Ovary (tissue), 9 donors: ENCODE measurements around the gene FOCAD. TPM values are rescaled to one million over a fixed set of nuclear protein-coding genes. Genes with fewer than 3 reads are reported as not detected.
"Not testable (repeated sequence)": the region's sequence is repeated elsewhere in the genome, so short reads cannot be mapped to it uniquely, and the experiment has no call there.

Experiments used
- DNase-seq, 5 donors: peaks; one replicate each; pipeline ENCODE4 v3.0.0-alpha.2; 2019 to 2020
- H3K27ac ChIP-seq, 2 donors: fragments of 200-600 bp; one replicate each; pipeline versions ENCODE4 v1.5.1 to v1.8.0; 2019 to 2022
- H3K27me3 ChIP-seq: fragments of 200-600 bp; one replicate; pipeline ENCODE4 v1.8.0; 2022
- H3K36me3 ChIP-seq: fragments of 200-600 bp; sonication (generic); one replicate; pipeline ENCODE4 v1.5.1; 2019
- H3K4me1 ChIP-seq: one replicate; pipeline ENCODE4 v1.8.1; 2013; ENCODE audit warnings: mild to moderate bottlenecking, moderate library complexity; ENCODE audit not compliant: insufficient read depth
- H3K4me3 ChIP-seq: fragments of 200-600 bp; sonication (generic); one replicate; pipeline ENCODE4 v1.5.1; 2017
- H3K9me3 ChIP-seq, 2 donors: fragments of 200-600 bp in 1 of 2; sonication (generic) in 1 of 2; one replicate each; pipeline versions ENCODE4 v1.5.1 to v1.8.1; 2013 to 2019; ENCODE audit warnings: mild to moderate bottlenecking in 1 of 2, moderate library complexity in 1 of 2
- CTCF ChIP-seq, 3 donors: fragments of 450-650 bp in 2 of 3; fragments of 200-600 bp in 1 of 3; IDR thresholded peaks; one replicate each; pipeline versions ENCODE4 v1.5.1 to v1.8.0; 2016 to 2022; ENCODE audit warnings: antibody characterized with exemption in 3 of 3, mild to moderate bottlenecking in 1 of 3
- EP300 ChIP-seq: sonication (generic); formaldehyde crosslinking; IDR thresholded peaks from one replicate; pipeline ENCODE4 v1.6.1; 2017; ENCODE audit warnings: antibody characterized with exemption
- POLR2A ChIP-seq: fragments of 450-650 bp; IDR thresholded peaks from one replicate; pipeline ENCODE4 v1.6.1; 2017; ENCODE audit warnings: antibody characterized with exemption, mild to moderate bottlenecking, moderate library complexity
- WGBS, 3 donors: extraction: QIAGEN DNeasy Blood & Tissue Kit in 1 of 3; methylation state at CpG; one replicate each; pipeline versions ENCODE4 v1.1.5 to v1.1.7; 2013 to 2017; 5-methylcytosine and 5-hydroxymethylcytosine counted together
- intact Hi-C, 4 donors: fragments of 100-400 bp; cut with DNase I; formaldehyde crosslinking; loops; one replicate each; pipeline versions ENCODE4 v1.11.0 to v1.15.1; 2022 to 2023
- polyA plus RNA-seq, 2 donors: library from polyadenylated mRNA; stranded (reverse); fragments of 200-250 nt in 1 of 2; fragments of 350-450 nt in 1 of 2; fragmentation: Illumina TruSeq in 1 of 2; extraction: RNeasy Lipid Tissue Mini Kit (QIAGEN cat#74804) in 1 of 2; gene quantifications; one replicate each; pipeline ENCODE4 v1.2.3, GENCODE V29; 2013 to 2014
- total RNA-seq, 7 donors: library from RNA; depleted of rRNA in 2 of 7; stranded (reverse); fragments of >200 nt in 2 of 7; fragmentation: NEBNext Ultra II Directional in 3 of 7; extraction: Animal tissue kit (Norgen Biotek cat#: 25700) in 3 of 7; gene quantifications; one replicate each; pipeline versions ENCODE4 v1.1.0 to v1.2.4, GENCODE V29; 2016 to 2023
- donor health status: DM: no; HTN: no; CAD: no; lungs with moderate emphysema.
- donor health status: DM: no; HTN: no; CAD: no.
- donor health status: Bipolar disorder and iron deficiency.
- donor health status: DM: yes; HTN: yes; CAD: no.
- donor health status: DM: no; HTN: no; CAD: no.
- donor health status: DM: yes; HTN: yes; CAD: no.

The FOCAD gene
- total and polyA plus RNA-seq, 9 donors, result 5.4 to 39.2 (median 22.2) TPM

GRCh38 chr9:20664501-20664900 lies 19.6 kb upstream of the FOCAD start:
- Histone ChIP-seq H3K9me3 (no peaks in the 10 kb centered on the region), H3K36me3 (no peaks in the 10 kb centered on the region), H3K4me3 (no peak overlapping the region), H3K27ac (no peak overlapping the region), H3K27me3 (no peaks in the 10 kb centered on the region), H3K4me1 (peaks cover 2% of the 10 kb centered on the region)
- intact Hi-C loops, result no loop called here
- TF ChIP-seq POLR2A, result no peak
- no peak for TF ChIP-seq EP300
- TF ChIP-seq CTCF (IDR thresholded peaks at IDR 0.05), result no peak
- WGBS, 3 donors, result 90 to 94% (median 90%) methylated on average over 3 of the region's 3 CpGs
- no peak for DNase-seq

DNA sequence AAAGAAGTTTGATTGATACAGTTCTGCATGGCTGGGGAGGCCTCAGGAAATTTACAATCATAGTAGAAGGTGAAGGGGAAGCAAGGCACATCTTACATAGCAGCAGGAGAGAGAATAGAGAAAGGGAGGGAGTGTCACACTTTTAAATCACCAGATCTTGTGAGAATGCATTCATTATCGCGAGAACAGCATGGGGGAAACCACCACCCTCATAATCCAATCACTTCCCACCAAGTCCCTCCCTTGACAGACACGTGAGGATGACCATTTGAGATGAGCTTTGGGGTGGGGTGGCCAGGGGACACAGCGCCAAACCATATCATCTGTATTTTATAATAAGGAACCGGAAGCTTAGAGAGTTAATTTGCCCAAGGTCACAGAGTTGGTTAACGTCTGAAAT lies 13.7 kb upstream of the FOCAD start:
- no peaks in the 10 kb centered on the region for H3K4me1 ChIP-seq
- TF ChIP-seq EP300, result no peak
- TF ChIP-seq POLR2A, result no peak
- TF ChIP-seq CTCF (IDR thresholded peaks at IDR 0.05), result no peak
- H3K27me3 ChIP-seq, result no peaks in the 10 kb centered on the region
- H3K9me3 ChIP-seq, result no peaks in the 10 kb centered on the region
- 57 to 66% (median 63%) methylated on average over 6 of the region's 6 CpGs for WGBS, 3 donors
- intact Hi-C loops, result no loop called here
- no peak overlapping the region for H3K27ac ChIP-seq
- no peak overlapping the region for H3K4me3 ChIP-seq
- H3K36me3 ChIP-seq, result no peaks in the 10 kb centered on the region
- DNase-seq, result no peak

- intact Hi-C loops, result no loop called here
- TF ChIP-seq EP300, result no peak
- TF ChIP-seq POLR2A, result no peak
- no peak for TF ChIP-seq CTCF (IDR thresholded peaks at IDR 0.05)
These were observed 12.4 kb upstream of the FOCAD start for GRCh38 chr9:20671635-20672034.

GRCh38 chr9:20673537-20673936 lies 10.5 kb upstream of the FOCAD start:
- DNase-seq, H3K36me3 ChIP-seq, H3K27ac ChIP-seq, H3K9me3 ChIP-seq, H3K4me1 ChIP-seq, H3K27me3 ChIP-seq, H3K4me3 ChIP-seq, intact Hi-C loops: not testable (repeated sequence)
- WGBS, 3 donors, result 96 to 97% (median 97%) methylated on average over 10 of the region's 10 CpGs

More at GRCh38 chr9:20671635-20672034, 12.4 kb upstream of the FOCAD start:
- H3K9me3 ChIP-seq, result no peaks in the 10 kb centered on the region
- no peak overlapping the region for H3K27ac ChIP-seq
- no peaks in the 10 kb centered on the region for H3K27me3 ChIP-seq
- H3K36me3 ChIP-seq, result no peaks in the 10 kb centered on the region
- no peak overlapping the region for H3K4me3 ChIP-seq
- no peak for DNase-seq
- WGBS, 3 donors, result 81 to 87% (median 81%) methylated on average over 4 of the region's 4 CpGs
- H3K4me1 ChIP-seq, result no peaks in the 10 kb centered on the region

DNA sequence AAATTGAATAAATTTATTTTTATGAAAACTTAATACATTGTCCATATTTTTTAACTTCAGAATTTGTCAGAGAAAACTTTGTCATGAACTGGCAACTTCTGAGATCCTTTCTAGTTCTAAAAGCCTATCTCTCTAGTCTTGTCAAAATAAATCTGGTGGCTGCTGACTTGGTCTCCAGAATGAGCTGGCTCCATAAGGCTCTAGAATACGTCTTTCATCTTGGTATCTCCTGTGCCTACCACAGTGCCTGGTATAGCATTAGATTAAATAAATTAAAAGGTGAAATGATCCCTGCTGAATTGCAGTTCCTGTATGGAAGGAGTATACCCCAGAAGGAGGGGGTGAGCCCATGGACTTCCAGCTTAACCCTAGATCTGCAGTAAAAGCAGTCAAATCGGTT lies 2.6 kb upstream of the FOCAD start:
- 92 to 98% (median 97%) methylated on average over 2 of the region's 2 CpGs for WGBS, 3 donors

More for the DNA sequence above, 2.6 kb upstream of the FOCAD start:
- no peak for DNase-seq
- H3K36me3 ChIP-seq, result no peaks in the 10 kb centered on the region
- no peaks in the 10 kb centered on the region for H3K4me1 ChIP-seq
- no peak overlapping the region for H3K4me3 ChIP-seq
- TF ChIP-seq CTCF (IDR thresholded peaks at IDR 0.05), result no peak
- no peak for TF ChIP-seq POLR2A
- TF ChIP-seq EP300, result no peak
- H3K27ac ChIP-seq, result no peak overlapping the region
- intact Hi-C loops, result loop anchor here in 2 of 4 donors (5.0 to 10.0 kb wide), 2 partner anchors 57 to 59 kb away; partner anchors contain the start of gene MLLT3 (in 2 of the 2)
- H3K9me3 ChIP-seq, result no peaks in the 10 kb centered on the region
- H3K27me3 ChIP-seq, result no peaks in the 10 kb centered on the region
